Panc1 (cell line): ENCODE measurements around the gene GPC3. TPM values are rescaled to one million over a fixed set of nuclear protein-coding genes. Genes with fewer than 3 reads are reported as not detected.

Experiments used
- ATAC-seq: fragments of 200-7000 bp; cut with Tn5 transposase; 2 replicates; pipeline ENCODE4 v1.9.1; 2020; ENCODE audit warnings: mild to moderate bottlenecking, moderate library complexity
- BruUV-seq: library from RNA; stranded (reverse); fragments of 400-500 nt; replicated peaks from 2 replicates; lab custom pipeline; 2021; lab: Mats Ljungman, UMichigan
- CTCF ChIA-PET: fragments of 300-600 bp; sonication (Branson Sonifier 250); formaldehyde crosslinking; loops from one replicate; lab custom pipeline; 2022; ENCODE audit warnings: antibody characterized with exemption; lab: Charles Lee
- POLR2A ChIA-PET: fragments of 300-600 bp; sonication (Branson Sonifier 250); formaldehyde crosslinking; loops from one replicate; lab custom pipeline; 2022; ENCODE audit warnings: antibody characterized with exemption; lab: Charles Lee
- DNase-seq: peaks from one replicate; pipeline ENCODE4 v3.0.0-alpha.2; 2010; ENCODE audit warnings: low read depth, low spot score
- H3K27ac ChIP-seq: 2 replicates; pipeline ENCODE4 v1.5.1; 2011; ENCODE audit warnings: mild to moderate bottlenecking, low read length, inconsistent platforms
- H3K27me3 ChIP-seq: fragments of 200-500 bp; sonication (Bioruptor generic); 2 replicates; pipeline ENCODE4 v1.6.0; 2014; ENCODE audit warnings: low read length, inconsistent platforms; ENCODE audit not compliant: control insufficient read depth, insufficient read depth
- H3K36me3 ChIP-seq: fragments of 200-500 bp; sonication (Bioruptor generic); 2 replicates; pipeline ENCODE4 v1.5.1; 2014; ENCODE audit warnings: inconsistent platforms, mild to moderate bottlenecking, low read length, moderate library complexity; ENCODE audit not compliant: control insufficient read depth, insufficient read depth
- H3K4me1 ChIP-seq: 2 replicates; pipeline ENCODE4 v1.5.1; 2011; ENCODE audit warnings: inconsistent platforms, mild to moderate bottlenecking, low read length, moderate library complexity; ENCODE audit not compliant: control insufficient read depth, insufficient read depth
- H3K4me3 ChIP-seq, 2 experiments: 2 replicates each; pipeline ENCODE4 v1.5.1; 2011 to 2012; ENCODE audit warnings: low read depth in 2 of 2, low read length in 2 of 2, mild to moderate bottlenecking in 2 of 2, inconsistent platforms in 1 of 2, moderate library complexity in 1 of 2
- H3K9me3 ChIP-seq: fragments of 200-500 bp; sonication (Bioruptor generic); 2 replicates; pipeline ENCODE4 v1.5.1; 2014; ENCODE audit warnings: low read depth, mild to moderate bottlenecking, inconsistent platforms, low read length, moderate library complexity; ENCODE audit not compliant: control insufficient read depth, insufficient read depth
- POLR2AphosphoS5 ChIP-seq: IDR thresholded peaks from 2 replicates; pipeline ENCODE4 v1.6.1; 2012; ENCODE audit warnings: mild to moderate bottlenecking, low read depth, low read length, moderate library complexity
- SIN3A ChIP-seq: IDR thresholded peaks from 2 replicates; pipeline ENCODE4 v1.6.1; 2012; ENCODE audit warnings: low read depth, mild to moderate bottlenecking, low read length, moderate library complexity, borderline replicate concordance; ENCODE audit not compliant: insufficient read depth
- TCF7L2 ChIP-seq: IDR thresholded peaks from 2 replicates; pipeline ENCODE4 v1.6.1; 2011; ENCODE audit warnings: mild to moderate bottlenecking, low read depth, low read length, inconsistent platforms
- in situ Hi-C: cut with HindIII; loops from 2 replicates; pipeline ENCODE4 v1.10.0; 2016; ENCODE audit warnings: low sequenced_read_pairs, low pct_unique_long_range_greater_than_20kb
- intact Hi-C: fragments of 100-400 bp; cut with micrococcal nuclease; formaldehyde crosslinking; loops from one replicate; pipeline ENCODE4 v1.10.0; 2022; ENCODE audit not compliant: unreplicated experiment
- total RNA-seq: library from RNA; stranded (reverse); gene quantifications from one replicate; pipeline ENCODE4 v1.2.1, GENCODE V29; 2021; ENCODE audit not compliant: unreplicated experiment
- TF ChIP-seq, protein P1 (sequence below), 2 experiments: IDR thresholded peaks; 2 replicates each; pipeline ENCODE4 v1.6.1; 2011 to 2012; ENCODE audit warnings: low read depth in 2 of 2, control low read depth in 1 of 2, low read length in 1 of 2, mild to moderate bottlenecking in 1 of 2, moderate library complexity in 1 of 2; ENCODE audit not compliant: insufficient read depth in 1 of 2
- TF ChIP-seq, protein P2 (sequence below): fragments of 450-650 bp; IDR thresholded peaks from 2 replicates; pipeline ENCODE4 v1.5.1; 2017; ENCODE audit warnings: mild to moderate bottlenecking

Gene GPC3
- total RNA-seq, 1 experiment from 2014 or later, result 0.95 TPM

DNA sequence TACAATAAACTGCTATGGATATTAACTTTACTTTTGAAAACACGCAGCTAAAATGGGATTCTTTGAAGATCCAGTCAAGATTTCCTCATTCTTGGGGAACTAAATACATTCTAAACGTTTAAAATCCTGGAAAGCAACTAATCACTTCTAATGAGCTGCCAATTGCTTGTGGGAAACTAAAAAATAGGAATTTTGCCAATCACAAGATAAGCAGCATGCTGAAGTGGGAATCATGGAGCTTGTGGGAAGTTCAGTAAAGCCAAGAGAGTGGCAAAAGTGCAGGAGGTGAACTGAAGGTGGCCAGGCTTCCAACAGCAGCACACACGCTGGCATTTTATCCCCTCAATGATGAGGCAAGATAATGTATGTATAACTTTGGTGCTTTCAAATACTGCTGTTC lies 133.0 kb downstream of the GPC3 start:
- H3K27ac ChIP-seq, result no peak overlapping the region
- no peaks in the 10 kb centered on the region for H3K4me1 ChIP-seq
- no TSS peak for BruUV-seq
- no peak for TF ChIP-seq POLR2AphosphoS5
- TF ChIP-seq, protein P1, sequence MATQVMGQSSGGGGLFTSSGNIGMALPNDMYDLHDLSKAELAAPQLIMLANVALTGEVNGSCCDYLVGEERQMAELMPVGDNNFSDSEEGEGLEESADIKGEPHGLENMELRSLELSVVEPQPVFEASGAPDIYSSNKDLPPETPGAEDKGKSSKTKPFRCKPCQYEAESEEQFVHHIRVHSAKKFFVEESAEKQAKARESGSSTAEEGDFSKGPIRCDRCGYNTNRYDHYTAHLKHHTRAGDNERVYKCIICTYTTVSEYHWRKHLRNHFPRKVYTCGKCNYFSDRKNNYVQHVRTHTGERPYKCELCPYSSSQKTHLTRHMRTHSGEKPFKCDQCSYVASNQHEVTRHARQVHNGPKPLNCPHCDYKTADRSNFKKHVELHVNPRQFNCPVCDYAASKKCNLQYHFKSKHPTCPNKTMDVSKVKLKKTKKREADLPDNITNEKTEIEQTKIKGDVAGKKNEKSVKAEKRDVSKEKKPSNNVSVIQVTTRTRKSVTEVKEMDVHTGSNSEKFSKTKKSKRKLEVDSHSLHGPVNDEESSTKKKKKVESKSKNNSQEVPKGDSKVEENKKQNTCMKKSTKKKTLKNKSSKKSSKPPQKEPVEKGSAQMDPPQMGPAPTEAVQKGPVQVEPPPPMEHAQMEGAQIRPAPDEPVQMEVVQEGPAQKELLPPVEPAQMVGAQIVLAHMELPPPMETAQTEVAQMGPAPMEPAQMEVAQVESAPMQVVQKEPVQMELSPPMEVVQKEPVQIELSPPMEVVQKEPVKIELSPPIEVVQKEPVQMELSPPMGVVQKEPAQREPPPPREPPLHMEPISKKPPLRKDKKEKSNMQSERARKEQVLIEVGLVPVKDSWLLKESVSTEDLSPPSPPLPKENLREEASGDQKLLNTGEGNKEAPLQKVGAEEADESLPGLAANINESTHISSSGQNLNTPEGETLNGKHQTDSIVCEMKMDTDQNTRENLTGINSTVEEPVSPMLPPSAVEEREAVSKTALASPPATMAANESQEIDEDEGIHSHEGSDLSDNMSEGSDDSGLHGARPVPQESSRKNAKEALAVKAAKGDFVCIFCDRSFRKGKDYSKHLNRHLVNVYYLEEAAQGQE (IDR thresholded peaks at IDR 0.05; ENCODE audit: insufficient read depth in 1 of 2, low read depth in 2 of 2, low read length in 1 of 2), result no peak
- TF ChIP-seq, protein P2, sequence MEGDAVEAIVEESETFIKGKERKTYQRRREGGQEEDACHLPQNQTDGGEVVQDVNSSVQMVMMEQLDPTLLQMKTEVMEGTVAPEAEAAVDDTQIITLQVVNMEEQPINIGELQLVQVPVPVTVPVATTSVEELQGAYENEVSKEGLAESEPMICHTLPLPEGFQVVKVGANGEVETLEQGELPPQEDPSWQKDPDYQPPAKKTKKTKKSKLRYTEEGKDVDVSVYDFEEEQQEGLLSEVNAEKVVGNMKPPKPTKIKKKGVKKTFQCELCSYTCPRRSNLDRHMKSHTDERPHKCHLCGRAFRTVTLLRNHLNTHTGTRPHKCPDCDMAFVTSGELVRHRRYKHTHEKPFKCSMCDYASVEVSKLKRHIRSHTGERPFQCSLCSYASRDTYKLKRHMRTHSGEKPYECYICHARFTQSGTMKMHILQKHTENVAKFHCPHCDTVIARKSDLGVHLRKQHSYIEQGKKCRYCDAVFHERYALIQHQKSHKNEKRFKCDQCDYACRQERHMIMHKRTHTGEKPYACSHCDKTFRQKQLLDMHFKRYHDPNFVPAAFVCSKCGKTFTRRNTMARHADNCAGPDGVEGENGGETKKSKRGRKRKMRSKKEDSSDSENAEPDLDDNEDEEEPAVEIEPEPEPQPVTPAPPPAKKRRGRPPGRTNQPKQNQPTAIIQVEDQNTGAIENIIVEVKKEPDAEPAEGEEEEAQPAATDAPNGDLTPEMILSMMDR, result no peak
- no peak for TF ChIP-seq TCF7L2
- POLR2A ChIA-PET, result no interaction called here
- intact Hi-C loops, result no loop called here
- H3K27me3 ChIP-seq, result 0 out of 2 replicates have a peak, but pooled peaks cover 4% of the 10 kb centered on the region
- no peak for DNase-seq
- ATAC-seq, result no peak
- no peaks in the 10 kb centered on the region for H3K36me3 ChIP-seq
- CTCF ChIA-PET, result no interaction called here
- H3K9me3 ChIP-seq, result no peaks in the 10 kb centered on the region
- in situ Hi-C loops, result no loop called here
- no peak overlapping the region for H3K4me3 ChIP-seq

DNA sequence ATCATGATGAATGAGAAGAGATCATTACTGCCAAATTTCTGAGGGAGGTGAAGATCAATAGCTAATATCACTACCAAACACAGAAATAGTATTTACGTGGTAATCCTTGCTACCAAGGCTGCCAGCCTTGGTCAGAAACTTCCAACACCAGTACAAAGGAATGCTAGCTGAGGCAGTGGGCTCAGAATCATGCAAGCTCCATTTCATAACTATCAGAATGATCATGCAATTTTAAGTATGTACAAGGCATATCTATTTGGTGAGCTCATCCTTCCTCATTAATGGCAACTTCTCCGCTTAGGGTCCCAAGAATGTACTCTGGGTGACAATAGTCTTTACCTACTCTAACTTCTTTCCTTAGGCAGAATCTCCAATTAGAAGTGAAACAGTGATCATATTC lies 135.0 kb downstream of the GPC3 start:
- TF ChIP-seq, protein P2, result no peak
- no peak for TF ChIP-seq TCF7L2
- no peak for TF ChIP-seq POLR2AphosphoS5
- TF ChIP-seq, protein P1 (IDR thresholded peaks at IDR 0.05; ENCODE audit: insufficient read depth in 1 of 2, low read depth in 2 of 2, low read length in 1 of 2), result no peak
- TF ChIP-seq SIN3A, result no peak
- Histone ChIP-seq H3K36me3 (no peaks in the 10 kb centered on the region), H3K4me1 (no peaks in the 10 kb centered on the region), H3K27me3 (0 out of 2 replicates have a peak, but pooled peaks cover 2% of the 10 kb centered on the region), H3K27ac (no peak overlapping the region), H3K4me3 (no peak overlapping the region), H3K9me3 (no peaks in the 10 kb centered on the region)
- ATAC-seq (no peak), DNase-seq (no peak)
- ChIA-PET POLR2A (no interaction called here), CTCF (no interaction called here)
- in situ Hi-C loops (no loop called here), intact Hi-C loops (no loop called here)
- no TSS peak for BruUV-seq
